Left lung (tissue), 10 donors: ENCODE results near the gene TFF3. TPM values are rescaled to one million over a fixed set of nuclear protein-coding genes. Genes with fewer than 3 reads are reported as not detected.

Source experiments
- ATAC-seq: fragments of 200-7000 bp; cut with Tn5 transposase; one replicate; pipeline ENCODE4 v1.9.1; 2020; ENCODE audit warnings: moderate library complexity
- DNase-seq, 4 donors: peaks; one replicate each; pipeline ENCODE4 v3.0.0-alpha.2; 2013 to 2020
- H3K27ac ChIP-seq, 2 donors: fragments of 200-600 bp; sonication (generic) in 1 of 2; one replicate each; pipeline versions ENCODE4 v1.5.0 to v1.8.0; 2020 to 2021
- H3K27me3 ChIP-seq, 2 donors: fragments of 200-600 bp; sonication (generic) in 1 of 2; one replicate each; pipeline versions ENCODE4 v1.5.0 to v1.8.0; 2020 to 2021
- H3K36me3 ChIP-seq, 2 donors: fragments of 200-600 bp; sonication (generic) in 1 of 2; one replicate each; pipeline versions ENCODE4 v1.5.0 to v1.8.0; 2020 to 2021
- H3K4me1 ChIP-seq, 2 donors: fragments of 200-600 bp; one replicate each; pipeline ENCODE4 v1.8.0; 2021
- H3K4me3 ChIP-seq, 2 donors: fragments of 200-600 bp; sonication (generic) in 1 of 2; one replicate each; pipeline versions ENCODE4 v1.5.0 to v1.8.0; 2020 to 2021; ENCODE audit warnings: mild to moderate bottlenecking in 1 of 2
- H3K9me3 ChIP-seq, 2 donors: fragments of 200-600 bp; sonication (generic) in 1 of 2; one replicate each; pipeline versions ENCODE4 v1.5.0 to v1.8.0; 2020 to 2021
- CTCF ChIP-seq, 2 donors: fragments of 200-600 bp; sonication (generic) in 1 of 2; IDR thresholded peaks; one replicate each; pipeline versions ENCODE4 v1.5.0 to v1.8.0; 2021; ENCODE audit warnings: antibody characterized with exemption in 2 of 2
- intact Hi-C, 2 donors: fragments of 100-400 bp; cut with DNase I; formaldehyde crosslinking; loops; one replicate each; pipeline versions ENCODE4 v1.11.2 to v1.14.2; 2022
- polyA plus RNA-seq, 6 donors: library from polyadenylated mRNA; unstranded; fragments of 120-200 nt; gene quantifications; one replicate each; pipeline ENCODE4 v1.2.1, GENCODE V29; 2013; ENCODE audit not compliant: insufficient read length in 6 of 6
- total RNA-seq, 2 donors: library from RNA; stranded (reverse); fragmentation: NEBNext Ultra II Directional; extraction: Animal tissue kit (Norgen Biotek cat#: 25700); gene quantifications; one replicate each; pipeline ENCODE4 v1.2.1, GENCODE V29; 2021
- donor health status: DM: no; HTN: yes; CAD: no.
- donor health status: DM: no; HTN: no; CAD: no.

The TFF3 gene
- total and polyA plus RNA-seq, 8 donors, result 5.5 to 20.0 (median 12.4) TPM

DNA sequence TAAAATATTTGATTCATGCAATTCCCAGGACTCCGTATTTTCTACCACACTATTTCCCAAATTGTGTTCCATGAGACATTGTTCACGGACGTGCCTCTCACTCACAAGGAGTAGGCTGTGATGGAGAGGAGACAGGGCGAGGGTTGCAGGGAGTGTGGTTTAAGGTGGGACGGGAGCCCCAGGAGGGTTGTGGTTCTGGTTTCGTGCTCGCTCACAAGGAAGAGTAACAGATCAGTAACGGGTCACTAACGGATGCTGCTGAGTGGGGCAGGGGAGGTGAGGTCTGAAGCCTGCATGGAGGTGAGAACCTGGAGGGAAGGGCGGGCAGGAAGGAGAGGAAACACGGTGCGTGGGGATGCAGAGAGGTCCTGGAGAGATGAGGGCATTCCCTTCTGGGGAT lies 28.8 kb downstream of the TFF3 start:
- TF ChIP-seq CTCF (IDR thresholded peaks at IDR 0.05), result no peak
- H3K27me3 ChIP-seq, result no peaks in the 10 kb centered on the region
- peaks cover 0 to 67% of the 10 kb centered on the region in 2 donors for H3K36me3 ChIP-seq
- intact Hi-C loops, result no loop called here
- ATAC-seq (no peak), DNase-seq (peak in 1 of 4 donors; percentile 19)
- peaks cover 0 to 8% of the 10 kb centered on the region in 2 donors for H3K4me1 ChIP-seq
- H3K9me3 ChIP-seq, result no peaks in the 10 kb centered on the region
- no peak overlapping the region for H3K4me3 ChIP-seq
- no peak overlapping the region for H3K27ac ChIP-seq

DNA sequence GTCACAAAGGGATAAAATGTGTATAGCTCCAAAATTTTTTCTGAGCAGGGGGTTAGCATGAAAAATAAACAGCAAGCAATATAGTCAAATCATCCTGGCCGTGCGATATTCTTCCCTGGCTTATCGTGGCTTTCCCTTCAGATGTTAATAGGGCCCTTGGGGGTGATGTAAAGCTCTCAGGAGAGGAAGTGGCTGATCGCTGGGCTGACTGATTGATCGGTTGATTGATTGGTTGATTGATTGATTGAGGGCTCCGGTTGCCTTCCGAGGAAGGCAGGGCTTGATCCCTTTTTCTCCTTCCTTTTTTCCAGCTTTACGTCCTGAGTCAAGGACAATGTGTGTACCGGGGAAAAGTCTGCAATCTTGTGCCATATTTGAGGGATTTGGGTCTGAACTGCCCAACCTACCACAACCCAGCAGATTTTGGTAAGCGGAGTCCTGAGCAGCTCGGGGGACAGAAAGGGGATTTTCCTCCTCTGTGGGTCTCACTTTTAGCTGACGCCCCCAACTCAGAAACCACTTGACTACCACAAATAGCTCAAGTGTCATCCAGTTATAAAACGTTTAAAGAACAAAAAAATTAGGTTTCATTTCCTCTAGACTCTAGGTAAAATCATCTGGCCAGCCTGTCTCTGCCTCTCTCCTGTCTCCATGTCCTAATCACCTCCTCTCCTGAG lies 29.5 kb downstream of the TFF3 start:
- intact Hi-C loops, result no loop called here
- DNase-seq, result no peak
- peaks cover 0 to 6% of the 10 kb centered on the region in 2 donors for H3K4me1 ChIP-seq
- no peaks in the 10 kb centered on the region for H3K9me3 ChIP-seq
- no peak overlapping the region for H3K27ac ChIP-seq
- no peak for TF ChIP-seq CTCF (IDR thresholded peaks at IDR 0.05)
- no peak for ATAC-seq
- peaks cover 0 to 63% of the 10 kb centered on the region in 2 donors for H3K36me3 ChIP-seq
- H3K4me3 ChIP-seq, result no peak overlapping the region
- H3K27me3 ChIP-seq, result no peaks in the 10 kb centered on the region

DNA sequence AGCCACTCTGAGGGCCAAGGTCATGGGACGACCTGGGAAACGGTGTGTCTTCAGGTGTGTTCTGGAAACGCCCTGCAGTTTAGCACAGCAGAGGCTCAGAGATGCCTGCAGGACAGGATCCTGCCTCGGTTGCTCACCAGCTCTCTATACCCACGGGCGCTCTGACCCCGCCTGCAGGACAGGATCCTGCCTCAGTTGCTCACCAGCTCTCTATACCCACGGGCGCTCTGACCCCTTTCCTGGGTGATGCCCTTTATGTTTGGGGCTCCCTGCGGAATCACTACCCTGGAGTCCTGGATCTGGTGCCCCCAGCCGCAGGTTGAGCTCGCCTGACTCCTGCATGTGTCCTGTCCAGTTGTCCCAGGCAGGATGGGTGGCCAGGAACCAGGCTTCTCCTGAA lies 32.5 kb downstream of the TFF3 start:
- intact Hi-C loops, result no loop called here
- Histone ChIP-seq H3K27me3 (no peaks in the 10 kb centered on the region), H3K4me1 (no peaks in the 10 kb centered on the region), H3K36me3 (peaks cover 0 to 64% of the 10 kb centered on the region in 2 donors), H3K4me3 (no peak overlapping the region), H3K9me3 (no peaks in the 10 kb centered on the region), H3K27ac (no peak overlapping the region)
- peak in 1 of 4 donors; percentile 39 for DNase-seq
- ATAC-seq, result no peak
- TF ChIP-seq CTCF (IDR thresholded peaks at IDR 0.05), result no peak

DNA sequence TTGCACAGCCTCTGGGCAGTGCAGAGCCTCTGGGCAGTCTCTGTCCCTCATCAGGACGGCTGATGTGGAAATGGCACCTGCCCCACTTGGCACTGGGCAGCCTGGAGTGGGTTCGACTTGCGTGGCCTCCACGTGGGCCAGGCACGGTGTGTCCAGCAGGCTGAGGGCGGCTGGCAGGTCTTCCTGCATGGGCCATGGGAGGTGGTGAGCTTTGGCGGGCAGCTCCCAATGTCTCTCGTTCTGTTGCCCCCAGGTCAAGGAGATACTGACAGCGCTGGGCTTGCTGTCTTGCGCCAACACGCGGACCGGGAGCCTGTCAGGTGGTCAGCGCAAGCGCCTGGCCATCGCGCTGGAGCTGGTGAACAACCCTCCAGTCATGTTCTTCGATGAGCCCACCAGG lies 33.2 kb downstream of the TFF3 start:
- intact Hi-C loops, result no loop called here
- H3K27ac ChIP-seq, result no peak overlapping the region
- H3K27me3 ChIP-seq, result no peaks in the 10 kb centered on the region
- ATAC-seq (no peak), DNase-seq (peak in 1 of 4 donors; percentile 67)
- peaks cover 0 to 57% of the 10 kb centered on the region in 2 donors for H3K36me3 ChIP-seq
- no peaks in the 10 kb centered on the region for H3K4me1 ChIP-seq
- no peak for TF ChIP-seq CTCF (IDR thresholded peaks at IDR 0.05)
- H3K9me3 ChIP-seq, result no peaks in the 10 kb centered on the region
- no peak overlapping the region for H3K4me3 ChIP-seq

- no peak for ATAC-seq
- DNase-seq, result peak in 1 of 4 donors; percentile 71
- no peak for TF ChIP-seq CTCF (IDR thresholded peaks at IDR 0.05)
- Histone ChIP-seq H3K9me3 (no peaks in the 10 kb centered on the region), H3K4me1 (no peaks in the 10 kb centered on the region), H3K4me3 (no peak overlapping the region), H3K27me3 (no peaks in the 10 kb centered on the region), H3K36me3 (peaks cover 0 to 58% of the 10 kb centered on the region in 2 donors), H3K27ac (no peak overlapping the region)
- intact Hi-C loops, result no loop called here
Measured at GRCh38 chr21:42281181-42281680, 34.0 kb downstream of the TFF3 start.
